GM13977 (cell line): Measurements from ENCODE around the gene MICALL2.

ENCODE experiments used
- DNase-seq: peaks from one replicate; pipeline ENCODE4 v3.0.0; 2012; ENCODE audit warnings: low spot score
- CTCF ChIP-seq: IDR thresholded peaks from 2 replicates; pipeline ENCODE4 v1.5.1; 2012; ENCODE audit warnings: mild to moderate bottlenecking, control low read depth; ENCODE audit not compliant: insufficient read depth; ENCODE audit errors: extremely low read depth, missing control alignments
- in situ Hi-C: fragments of 300-500 bp; cut with MboI; formaldehyde crosslinking; loops from one replicate; pipeline ENCODE4 v1.12.0; 2022; ENCODE audit warnings: low sequenced_read_pairs, low pct_unique_long_range_greater_than_20kb, mixed read lengths, inconsistent platforms; ENCODE audit not compliant: unreplicated experiment

MICALL2 gene

GRCh38 chr7:1480670-1481069 is 21.4 kb upstream of the MICALL2 start:
- no peak for TF ChIP-seq CTCF
- in situ Hi-C loops = no loop called here
- no peak for DNase-seq

- in situ Hi-C loops = no loop called here
- no peak for TF ChIP-seq CTCF
- DNase-seq = no peak
These were observed 20.0 kb upstream of the MICALL2 start for GRCh38 chr7:1479287-1479686.

GRCh38 chr7:1478480-1478879 is 19.2 kb upstream of the MICALL2 start:
- TF ChIP-seq CTCF = no peak
- no peak for DNase-seq
- in situ Hi-C loops = no loop called here

- TF ChIP-seq CTCF = no peak
- no peak for DNase-seq
- in situ Hi-C loops = no loop called here
These were observed 17.6 kb upstream of the MICALL2 start for GRCh38 chr7:1476859-1477258.

- in situ Hi-C loops = no loop called here
- no peak for TF ChIP-seq CTCF
These were observed 16.7 kb upstream of the MICALL2 start for GRCh38 chr7:1475991-1476390.

GRCh38 chr7:1475393-1475792 is 16.1 kb upstream of the MICALL2 start:
- in situ Hi-C loops = no loop called here
- no peak for TF ChIP-seq CTCF
- DNase-seq = no peak

More at GRCh38 chr7:1475991-1476390, 16.7 kb upstream of the MICALL2 start:
- no peak for DNase-seq

- DNase-seq = no peak
- no peak for TF ChIP-seq CTCF
- in situ Hi-C loops = no loop called here
These were observed 15.5 kb upstream of the MICALL2 start for GRCh38 chr7:1474736-1475135.
